ENCODE measurements around the gene UBAC2. TPM values are rescaled to one million over a fixed set of nuclear protein-coding genes. Genes with fewer than 3 reads are reported as not detected.

Gene UBAC2
- total RNA-seq, 2 experiments from 2014 or later: 48.4 to 56.3 TPM

DNA sequence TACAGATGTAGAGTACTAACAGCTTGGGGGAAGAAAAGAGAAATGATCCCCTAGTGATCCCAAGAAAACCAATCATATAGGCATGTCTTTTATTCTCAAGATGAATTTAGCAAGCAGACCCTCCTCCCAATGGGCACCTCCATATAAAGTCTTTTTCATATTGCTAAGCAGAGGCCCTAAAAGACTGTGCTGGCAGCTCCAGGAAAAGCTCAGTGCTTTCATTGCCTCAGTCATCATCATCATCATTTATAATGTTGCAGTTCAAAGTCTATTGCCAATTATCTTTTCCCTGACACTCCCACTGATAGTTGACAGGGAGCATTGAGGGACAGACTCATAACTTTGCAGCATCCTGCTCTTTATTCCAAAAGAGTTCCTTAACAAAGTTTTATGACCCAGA lies 93.5 kb downstream of the UBAC2 start:
- Mint-ChIP-seq H3K4me3 (peak overlapping the region; percentile 10), H3K9me3 (ENCODE audit: low read depth) (no peaks in the 10 kb centered on the region), H3K27ac (peak overlapping the region; percentile 82), H3K4me1 (peaks cover 89% of the 10 kb centered on the region), H3K27me3 (no peaks in the 10 kb centered on the region), H3K36me3 (ENCODE audit: low read depth) (peaks cover 68% of the 10 kb centered on the region)
- ChIA-PET CTCF (interaction anchor here (0.6 to 3.2 kb wide), 8 partner anchors 9 to 142 kb away, joined by 3 to 19 read pairs (median 4); no protein-coding TSS in a partner anchor), POLR2A (interaction anchor here (0.9 kb wide), 1 partner anchor 142 kb away, joined by 3 read pairs; no protein-coding TSS in a partner anchor)
- intact Hi-C loops (cut with DNase I, micrococcal nuclease): no loop called here
- DNase-seq: no peak
- no peak for ATAC-seq

DNA sequence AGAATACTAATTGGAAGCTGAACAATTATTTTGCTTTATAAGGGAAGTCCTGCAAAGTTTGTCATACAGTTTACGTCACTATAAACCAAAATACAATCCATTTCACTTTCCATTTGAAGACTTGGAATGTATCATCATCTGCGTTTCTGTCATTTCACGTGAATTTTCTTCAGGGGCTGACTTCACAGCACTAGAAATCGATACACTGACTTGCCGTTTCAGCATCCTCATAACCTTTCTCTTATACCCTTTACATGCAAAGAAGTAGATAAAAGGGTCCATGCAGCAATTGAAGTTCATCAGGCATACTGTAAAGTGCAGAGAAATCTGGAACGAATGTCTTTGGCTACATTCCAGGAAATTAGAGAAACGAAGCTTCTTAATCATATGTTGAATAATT lies 94.3 kb downstream of the UBAC2 start:
- peak overlapping the region; percentile 62 for H3K4me3 Mint-ChIP-seq
- CTCF ChIA-PET: interaction anchor here (0.6 to 3.2 kb wide), 8 partner anchors 10 to 318 kb away, joined by 3 to 19 read pairs (median 4); partner anchors contain the start of gene GPR183
- POLR2A ChIA-PET: no interaction called here
- H3K27me3 Mint-ChIP-seq: no peaks in the 10 kb centered on the region
- intact Hi-C loops (cut with DNase I, micrococcal nuclease): loop anchor here (1.0 to 5.0 kb wide), 4 partner anchors 59 to 723 kb away; partner anchors contain the start of gene TM9SF2 (in 1 of the 2)
- ATAC-seq: peak; percentile 15
- peak overlapping the region; percentile 90 for H3K27ac Mint-ChIP-seq
- peaks cover 71% of the 10 kb centered on the region for H3K36me3 Mint-ChIP-seq (ENCODE audit: low read depth)
- peaks cover 89% of the 10 kb centered on the region for H3K4me1 Mint-ChIP-seq
- no peak for DNase-seq
- H3K9me3 Mint-ChIP-seq (ENCODE audit: low read depth): no peaks in the 10 kb centered on the region

DNA sequence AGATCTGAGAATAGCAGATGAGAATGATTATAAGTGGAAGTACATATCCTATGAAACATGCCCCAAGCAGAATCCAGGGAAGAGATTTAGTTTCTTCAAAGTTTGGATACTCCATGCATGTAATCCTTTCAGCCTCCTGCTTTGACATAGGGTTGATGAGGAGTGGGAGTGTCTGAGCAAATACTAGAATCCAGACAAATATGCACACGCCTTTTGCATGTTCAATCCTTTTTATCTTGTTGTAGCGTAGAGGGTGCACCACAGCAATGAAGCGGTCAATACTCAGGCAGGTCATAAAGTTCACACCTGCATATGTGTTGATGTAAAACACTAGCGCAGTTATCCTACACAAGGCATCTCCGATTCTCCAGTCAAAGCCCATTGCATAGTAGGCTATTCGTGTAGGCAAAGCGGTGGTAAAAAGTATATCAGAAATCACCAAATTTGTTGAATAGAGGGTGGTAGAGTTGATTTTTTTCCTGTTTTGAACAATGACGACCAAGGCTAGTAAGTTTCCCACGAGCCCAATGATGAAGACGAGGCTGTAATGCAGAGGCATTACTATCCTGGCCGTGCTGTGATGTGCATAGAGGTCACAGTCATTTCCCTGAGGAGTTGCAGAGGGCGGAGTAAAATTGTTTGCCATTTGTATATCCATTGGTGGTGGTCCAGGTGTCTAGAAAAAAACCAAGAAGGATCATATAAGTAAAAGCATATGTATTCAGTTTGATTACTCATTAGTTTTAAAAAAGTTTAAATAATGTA lies 95.0 kb downstream of the UBAC2 start:
- Mint-ChIP-seq H3K9me3 (ENCODE audit: low read depth) (no peaks in the 10 kb centered on the region), H3K4me1 (peaks cover 89% of the 10 kb centered on the region), H3K27ac (peak overlapping the region; percentile 90), H3K27me3 (no peaks in the 10 kb centered on the region), H3K4me3 (peak overlapping the region; percentile 62), H3K36me3 (ENCODE audit: low read depth) (peaks cover 74% of the 10 kb centered on the region)
- ChIA-PET POLR2A (interaction anchor here (0.9 to 2.8 kb wide), 9 partner anchors 8 to 142 kb away, joined by 3 to 19 read pairs (median 6); partner anchors contain the start of gene GPR183), CTCF (interaction anchor here (0.6 to 4.6 kb wide), 8 partner anchors 10 to 141 kb away, joined by 3 to 65 read pairs (median 4); partner anchors contain the start of gene GPR183)
- no peak for DNase-seq
- intact Hi-C loops (cut with DNase I, micrococcal nuclease): loop anchor here (1.0 to 5.0 kb wide), 11 partner anchors 7 to 723 kb away; partner anchors contain the start of genes GPR183 (in 1 of the 2) and TM9SF2 (in 1 of the 2)
- ATAC-seq: no peak

DNA sequence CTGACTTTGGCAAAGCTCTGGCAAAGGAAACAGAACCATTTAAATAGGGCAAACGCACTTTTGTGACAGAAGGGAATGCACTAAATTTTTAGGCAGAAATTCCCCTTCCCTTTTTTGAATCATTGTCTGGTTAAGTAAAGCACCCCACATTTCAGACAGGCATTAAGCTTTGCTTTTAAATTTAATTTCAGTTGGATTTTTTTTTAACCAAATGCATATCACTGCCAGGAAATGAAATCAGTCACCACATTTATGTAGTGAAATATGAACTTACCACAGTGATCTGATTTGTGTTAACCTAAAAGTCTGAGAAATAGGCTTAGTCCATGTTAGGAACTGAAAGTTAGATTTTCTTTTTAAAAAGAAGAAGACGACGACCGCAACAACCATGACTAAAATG lies 95.7 kb downstream of the UBAC2 start:
- peaks cover 86% of the 10 kb centered on the region for H3K4me1 Mint-ChIP-seq
- H3K27ac Mint-ChIP-seq: peak overlapping the region; percentile 96
- ChIA-PET POLR2A (interaction anchor here (0.6 to 2.8 kb wide), 10 partner anchors 9 to 141 kb away, joined by 3 to 19 read pairs (median 6); partner anchors contain the start of gene GPR183), CTCF (interaction anchor here (0.6 to 4.6 kb wide), 12 partner anchors 8 to 139 kb away, joined by 3 to 65 read pairs (median 4); partner anchors contain the start of gene GPR183)
- peak overlapping the region; percentile 58 for H3K4me3 Mint-ChIP-seq
- no peaks in the 10 kb centered on the region for H3K27me3 Mint-ChIP-seq
- intact Hi-C loops (cut with DNase I, micrococcal nuclease): loop anchor here (1.0 to 5.0 kb wide), 9 partner anchors 8 to 724 kb away; partner anchors contain the start of genes GPR183 (in 1 of the 2) and TM9SF2 (in 1 of the 2)
- DNase-seq (no peak), ATAC-seq (peak; percentile 54)
- peaks cover 71% of the 10 kb centered on the region for H3K36me3 Mint-ChIP-seq (ENCODE audit: low read depth)
- H3K9me3 Mint-ChIP-seq (ENCODE audit: low read depth): no peaks in the 10 kb centered on the region

DNA sequence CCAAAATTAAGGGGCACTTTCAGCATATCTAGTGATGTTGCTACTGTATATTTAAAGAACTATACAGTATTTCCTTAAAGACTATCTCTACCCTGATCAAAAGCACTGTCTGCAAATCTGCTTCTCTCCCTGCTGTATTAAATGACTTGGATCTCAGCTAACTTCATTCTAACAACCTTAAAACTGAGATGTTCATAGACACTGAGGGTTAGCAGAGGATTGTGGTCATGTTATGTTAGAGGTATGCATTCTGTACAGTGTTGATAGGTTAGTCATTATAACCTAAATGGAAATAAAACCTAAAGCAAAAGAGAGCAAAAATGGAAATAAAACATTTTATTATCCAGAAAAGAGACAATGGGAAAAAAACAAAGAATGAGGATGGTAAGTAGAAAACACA lies 96.7 kb downstream of the UBAC2 start:
- peak; percentile 50 for ATAC-seq
- peak overlapping the region; percentile 96 for H3K27ac Mint-ChIP-seq
- H3K27me3 Mint-ChIP-seq: no peaks in the 10 kb centered on the region
- peaks cover 72% of the 10 kb centered on the region for H3K36me3 Mint-ChIP-seq (ENCODE audit: low read depth)
- CTCF ChIA-PET: interaction anchor here (0.9 to 4.6 kb wide), 17 partner anchors 9 to 143 kb away, joined by 3 to 65 read pairs (median 4); partner anchors contain the start of gene GPR183
- H3K4me3 Mint-ChIP-seq: peak overlapping the region; percentile 58
- no peaks in the 10 kb centered on the region for H3K9me3 Mint-ChIP-seq (ENCODE audit: low read depth)
- intact Hi-C loops (cut with DNase I, micrococcal nuclease): loop anchor here (2.0 to 5.0 kb wide), 4 partner anchors 135 to 725 kb away; partner anchors contain the start of gene TM9SF2 (in 1 of the 2)
- POLR2A ChIA-PET: interaction anchor here (0.5 to 2.8 kb wide), 10 partner anchors 10 to 205 kb away, joined by 3 to 19 read pairs (median 5); partner anchors contain the start of gene GPR183
- peaks cover 86% of the 10 kb centered on the region for H3K4me1 Mint-ChIP-seq
- no peak for DNase-seq

DNA sequence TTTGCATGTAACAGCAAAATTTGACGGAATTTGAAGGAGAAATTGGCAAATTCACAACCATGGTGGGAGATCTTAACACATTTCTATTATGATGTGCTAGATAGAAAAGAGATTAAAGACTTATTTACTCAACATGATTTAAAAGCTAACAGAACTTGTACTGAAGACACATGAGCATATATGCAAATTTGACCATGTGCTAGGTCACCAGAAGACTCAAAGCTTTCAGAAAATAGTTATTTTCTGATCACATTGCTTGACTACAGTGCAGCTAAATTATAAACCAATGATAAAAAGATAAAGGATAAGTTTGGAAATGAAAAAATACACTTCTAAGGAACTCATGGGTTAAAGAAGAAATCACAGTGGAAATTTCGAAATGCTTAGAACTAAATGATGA lies 97.4 kb downstream of the UBAC2 start:
- H3K27ac Mint-ChIP-seq: peak overlapping the region; percentile 96
- ChIA-PET POLR2A (interaction anchor here (0.6 to 2.8 kb wide), 9 partner anchors 9 to 204 kb away, joined by 3 to 19 read pairs (median 4); partner anchors contain the start of genes GPR183 and UBAC2), CTCF (interaction anchor here (0.6 to 4.6 kb wide), 17 partner anchors 9 to 143 kb away, joined by 3 to 65 read pairs (median 6); partner anchors contain the start of gene GPR183)
- H3K27me3 Mint-ChIP-seq: no peaks in the 10 kb centered on the region
- DNase-seq: no peak
- H3K9me3 Mint-ChIP-seq (ENCODE audit: low read depth): no peaks in the 10 kb centered on the region
- ATAC-seq: no peak
- intact Hi-C loops (cut with DNase I, micrococcal nuclease): loop anchor here in 1 of 2 experiments (5.0 kb wide), 2 partner anchors 204 to 726 kb away; partner anchors contain the start of gene TM9SF2
- H3K36me3 Mint-ChIP-seq (ENCODE audit: low read depth): peaks cover 72% of the 10 kb centered on the region
- peaks cover 87% of the 10 kb centered on the region for H3K4me1 Mint-ChIP-seq
- H3K4me3 Mint-ChIP-seq: peak overlapping the region; percentile 58

DNA sequence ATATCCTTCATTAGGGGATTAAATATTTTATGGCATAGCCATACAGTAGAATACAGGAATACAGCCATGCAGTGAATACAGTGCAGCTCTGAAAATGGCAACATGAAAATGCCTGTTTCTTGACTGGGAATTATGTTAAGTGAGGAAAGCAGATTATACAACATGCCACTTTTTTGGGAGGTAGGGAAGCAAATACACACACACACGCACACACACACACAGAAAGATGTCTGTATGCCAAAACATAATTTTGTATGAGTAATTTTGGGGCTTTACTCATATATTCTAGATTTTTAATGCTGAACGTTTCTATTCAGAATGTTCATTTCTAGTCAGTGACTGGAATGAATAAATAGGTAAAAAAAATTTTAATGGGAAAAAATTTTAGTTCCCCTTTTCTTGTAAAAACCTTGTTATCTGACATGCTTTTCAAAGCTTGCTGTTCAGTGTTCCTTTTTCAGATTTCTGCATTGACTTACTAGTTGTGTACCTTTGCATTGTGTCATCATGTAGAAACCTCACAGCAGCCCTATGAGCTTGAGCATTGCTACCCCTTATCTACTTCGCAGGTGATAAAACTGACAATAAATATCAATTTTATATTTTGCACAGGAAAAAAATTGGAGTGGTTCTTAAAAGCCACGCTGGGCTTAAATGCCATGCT lies 98.7 kb downstream of the UBAC2 start:
- Mint-ChIP-seq H3K4me1 (peaks cover 86% of the 10 kb centered on the region), H3K4me3 (peak overlapping the region; percentile 62), H3K36me3 (ENCODE audit: low read depth) (peaks cover 72% of the 10 kb centered on the region), H3K27me3 (no peaks in the 10 kb centered on the region), H3K9me3 (ENCODE audit: low read depth) (no peaks in the 10 kb centered on the region), H3K27ac (peak overlapping the region; percentile 92)
- no peak for DNase-seq
- CTCF ChIA-PET: interaction anchor here (0.9 to 4.6 kb wide), 8 partner anchors 7 to 137 kb away, joined by 3 to 65 read pairs (median 6); partner anchors contain the start of gene GPR183
- peak; percentile 6 for ATAC-seq
- POLR2A ChIA-PET: interaction anchor here (0.7 to 1.2 kb wide), 8 partner anchors 9 to 771 kb away, joined by 3 to 8 read pairs (median 4); no protein-coding TSS in a partner anchor
- intact Hi-C loops (cut with DNase I, micrococcal nuclease): loop anchor here in 1 of 2 experiments (1.0 to 5.0 kb wide), 3 partner anchors 8 to 727 kb away; partner anchors contain the start of genes GPR183 and TM9SF2

DNA sequence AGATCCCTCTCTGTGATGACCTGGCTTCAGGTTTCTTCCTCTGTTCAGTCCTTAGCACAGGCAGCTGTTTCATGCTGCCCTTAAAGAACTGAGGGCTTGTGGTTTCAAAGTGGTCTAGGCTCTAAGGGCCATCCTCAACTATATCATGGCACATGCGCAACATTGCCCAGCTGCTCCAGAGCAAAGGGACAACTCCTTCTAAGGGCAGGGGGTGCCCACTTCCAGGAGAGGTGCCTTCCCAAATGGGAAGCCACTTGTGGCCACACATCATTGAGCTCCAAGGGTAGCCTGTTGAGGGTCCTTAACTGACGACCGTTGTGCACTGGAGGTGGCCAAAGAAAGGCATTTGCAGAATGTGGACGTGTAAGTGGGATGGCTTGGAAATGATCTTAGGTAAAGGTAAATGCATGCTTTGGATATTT lies 99.3 kb downstream of the UBAC2 start:
- intact Hi-C loops (cut with DNase I, micrococcal nuclease): loop anchor here in 1 of 2 experiments (1.0 to 5.0 kb wide), 3 partner anchors 7 to 728 kb away; partner anchors contain the start of genes GPR183 and TM9SF2
- Mint-ChIP-seq H3K27ac (peak overlapping the region; percentile 92), H3K9me3 (ENCODE audit: low read depth) (no peaks in the 10 kb centered on the region), H3K27me3 (no peaks in the 10 kb centered on the region), H3K36me3 (ENCODE audit: low read depth) (peaks cover 75% of the 10 kb centered on the region), H3K4me3 (peak overlapping the region; percentile 62), H3K4me1 (peaks cover 86% of the 10 kb centered on the region)
- DNase-seq (no peak), ATAC-seq (no peak)
- ChIA-PET CTCF (interaction anchor here (0.6 to 4.6 kb wide), 7 partner anchors 29 to 136 kb away, joined by 3 to 65 read pairs (median 4); no protein-coding TSS in a partner anchor), POLR2A (interaction anchor here (0.7 to 1.2 kb wide), 6 partner anchors 9 to 83 kb away, joined by 3 to 8 read pairs (median 4); no protein-coding TSS in a partner anchor)

DNA sequence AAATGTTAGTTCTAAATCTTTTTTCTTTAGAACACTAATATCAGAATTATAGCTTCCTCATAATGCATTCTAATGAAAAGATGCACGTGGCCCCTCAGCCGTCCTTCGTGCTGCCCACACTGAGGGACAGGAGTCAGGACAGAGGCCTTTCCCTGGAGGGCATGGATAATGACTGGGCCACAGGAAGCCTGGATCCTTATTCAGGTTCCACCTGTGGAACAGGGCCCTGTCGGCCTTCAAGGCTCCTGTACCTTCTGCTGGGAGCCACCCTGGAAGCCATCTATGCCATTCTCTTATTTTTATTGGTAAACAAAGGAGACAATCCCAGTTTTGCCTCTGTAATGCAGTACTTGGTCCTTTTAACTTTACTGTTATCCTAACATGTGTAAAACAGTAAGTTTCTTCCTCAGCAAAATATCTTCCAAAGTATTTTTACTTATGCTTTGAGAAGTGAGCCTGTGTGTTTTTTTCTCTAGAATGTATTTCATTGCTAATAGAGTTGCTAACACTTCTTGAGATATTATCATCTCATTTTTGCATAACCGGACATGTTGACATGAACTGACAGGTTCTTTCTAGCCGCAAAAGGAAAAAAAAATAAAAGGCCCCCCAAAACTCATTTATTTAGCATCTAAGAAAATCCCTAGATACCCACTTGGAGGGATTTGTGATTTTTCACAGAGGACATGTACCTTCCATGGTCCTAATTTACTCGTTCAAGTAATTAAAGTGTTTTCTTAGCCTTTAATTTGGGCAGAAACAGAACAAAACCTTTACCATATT lies 100.6 kb downstream of the UBAC2 start:
- ChIA-PET POLR2A (interaction anchor here (0.6 to 2.8 kb wide), 3 partner anchors 14 to 133 kb away, joined by 6 to 10 read pairs (median 7); no protein-coding TSS in a partner anchor), CTCF (interaction anchor here (0.6 to 8.7 kb wide), 6 partner anchors 33 to 135 kb away, joined by 3 to 99 read pairs (median 9); no protein-coding TSS in a partner anchor)
- Mint-ChIP-seq H3K27ac (peak overlapping the region; percentile 65), H3K4me1 (peaks cover 76% of the 10 kb centered on the region), H3K9me3 (ENCODE audit: low read depth) (no peaks in the 10 kb centered on the region), H3K4me3 (peak overlapping the region; percentile 60), H3K27me3 (no peaks in the 10 kb centered on the region), H3K36me3 (ENCODE audit: low read depth) (peaks cover 74% of the 10 kb centered on the region)
- intact Hi-C loops (cut with DNase I, micrococcal nuclease): no loop called here
- ATAC-seq (no peak), DNase-seq (no peak)
